ENCODE measurements around the gene RNF182.

DNA sequence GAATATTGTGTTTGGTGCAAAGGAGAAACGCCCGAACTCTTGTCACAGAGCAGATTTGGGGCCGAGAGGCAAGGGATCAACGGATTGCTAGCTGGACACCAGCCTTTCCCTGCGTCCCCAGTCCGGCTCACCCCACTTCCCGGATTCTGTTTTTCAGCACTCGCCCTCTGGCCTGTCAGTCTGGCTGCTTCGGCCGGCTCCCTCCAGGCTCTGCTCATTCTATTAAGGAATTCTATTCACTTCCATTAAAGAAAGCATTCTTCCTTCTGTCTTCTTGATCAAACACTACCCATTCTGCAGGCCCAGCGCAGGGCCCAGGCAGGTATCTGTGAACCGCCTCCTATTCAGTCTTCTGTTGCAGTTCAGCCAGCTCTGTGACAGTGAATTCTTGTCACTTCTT lies 91.7 kb downstream of the RNF182 start:
- TF ChIP-seq, protein P1, sequence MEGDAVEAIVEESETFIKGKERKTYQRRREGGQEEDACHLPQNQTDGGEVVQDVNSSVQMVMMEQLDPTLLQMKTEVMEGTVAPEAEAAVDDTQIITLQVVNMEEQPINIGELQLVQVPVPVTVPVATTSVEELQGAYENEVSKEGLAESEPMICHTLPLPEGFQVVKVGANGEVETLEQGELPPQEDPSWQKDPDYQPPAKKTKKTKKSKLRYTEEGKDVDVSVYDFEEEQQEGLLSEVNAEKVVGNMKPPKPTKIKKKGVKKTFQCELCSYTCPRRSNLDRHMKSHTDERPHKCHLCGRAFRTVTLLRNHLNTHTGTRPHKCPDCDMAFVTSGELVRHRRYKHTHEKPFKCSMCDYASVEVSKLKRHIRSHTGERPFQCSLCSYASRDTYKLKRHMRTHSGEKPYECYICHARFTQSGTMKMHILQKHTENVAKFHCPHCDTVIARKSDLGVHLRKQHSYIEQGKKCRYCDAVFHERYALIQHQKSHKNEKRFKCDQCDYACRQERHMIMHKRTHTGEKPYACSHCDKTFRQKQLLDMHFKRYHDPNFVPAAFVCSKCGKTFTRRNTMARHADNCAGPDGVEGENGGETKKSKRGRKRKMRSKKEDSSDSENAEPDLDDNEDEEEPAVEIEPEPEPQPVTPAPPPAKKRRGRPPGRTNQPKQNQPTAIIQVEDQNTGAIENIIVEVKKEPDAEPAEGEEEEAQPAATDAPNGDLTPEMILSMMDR (IDR thresholded peaks at IDR 0.05) = no peak
- no peak for TF ChIP-seq POLR2AphosphoS5 (IDR thresholded peaks at IDR 0.05)

Measured in esophagus muscularis mucosa (tissue), 3 donors.